C4-2B (cell line): Measurements from ENCODE around the gene RAB3B.
"Not testable (repeated sequence)": the region's sequence is repeated elsewhere in the genome, so short reads cannot be mapped to it uniquely, and the experiment has no call there.

Experiments used
- H3K27ac ChIP-seq: fragments of 450-650 bp; 2 replicates; pipeline ENCODE4 v1.5.1; 2017
- CTCF ChIP-seq: fragments of 450-650 bp; conservative IDR thresholded peaks from 2 replicates; pipeline ENCODE4 v1.5.1; 2017; ENCODE audit warnings: mild to moderate bottlenecking
- ZFX ChIP-seq: fragments of 450-650 bp; IDR thresholded peaks from 2 replicates; pipeline ENCODE4 v1.6.1; 2017

Gene RAB3B

GRCh38 chr1:51981555-51981954 is 8.9 kb downstream of the RAB3B start:
- TF ChIP-seq CTCF = no peak
- TF ChIP-seq ZFX = no peak

GRCh38 chr1:51978099-51978498 is 12.4 kb downstream of the RAB3B start:
- TF ChIP-seq CTCF = no peak
- TF ChIP-seq ZFX = no peak
- H3K27ac ChIP-seq = no peak overlapping the region; the same call in 1 of the 2 replicates

More at GRCh38 chr1:51981555-51981954, 8.9 kb downstream of the RAB3B start:
- no peak overlapping the region for H3K27ac ChIP-seq

GRCh38 chr1:51976846-51977602 is 13.5 kb downstream of the RAB3B start:
- TF ChIP-seq CTCF (no peak), ZFX (no peak)
- H3K27ac ChIP-seq = peak overlapping the region; percentile 34; the same call in 1 of the 2 replicates

- H3K27ac ChIP-seq = no peak overlapping the region
- TF ChIP-seq CTCF (no peak), ZFX (no peak)
These were observed 16.7 kb downstream of the RAB3B start for GRCh38 chr1:51973587-51974474.

- no peak for TF ChIP-seq ZFX
- H3K27ac ChIP-seq = no peak overlapping the region
These were observed 21.3 kb downstream of the RAB3B start for GRCh38 chr1:51969038-51969705.

DNA sequence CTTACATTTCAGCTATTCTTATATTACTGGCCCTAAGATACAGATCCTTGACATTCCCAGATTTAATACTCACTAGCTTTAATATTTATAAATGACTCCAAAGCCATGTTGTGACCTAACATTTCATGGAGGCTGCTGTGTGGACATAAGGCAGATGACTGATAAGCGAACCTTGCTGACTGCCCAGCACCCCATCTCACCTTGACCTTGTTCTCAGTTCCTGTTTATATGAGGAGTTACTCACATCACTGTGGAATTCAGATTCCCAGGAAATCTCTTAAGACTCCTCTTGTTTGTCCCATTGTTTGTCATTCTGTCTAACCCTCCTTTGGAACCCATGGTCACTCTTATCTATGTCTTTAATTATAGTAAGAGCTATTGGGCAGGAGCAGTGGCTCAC is 21.9 kb downstream of the RAB3B start:
- H3K27ac ChIP-seq = no peak overlapping the region
- TF ChIP-seq CTCF (no peak), ZFX (no peak)

- not testable (repeated sequence) for H3K27ac ChIP-seq
These were observed 23.2 kb downstream of the RAB3B start for GRCh38 chr1:51967213-51967791.

DNA sequence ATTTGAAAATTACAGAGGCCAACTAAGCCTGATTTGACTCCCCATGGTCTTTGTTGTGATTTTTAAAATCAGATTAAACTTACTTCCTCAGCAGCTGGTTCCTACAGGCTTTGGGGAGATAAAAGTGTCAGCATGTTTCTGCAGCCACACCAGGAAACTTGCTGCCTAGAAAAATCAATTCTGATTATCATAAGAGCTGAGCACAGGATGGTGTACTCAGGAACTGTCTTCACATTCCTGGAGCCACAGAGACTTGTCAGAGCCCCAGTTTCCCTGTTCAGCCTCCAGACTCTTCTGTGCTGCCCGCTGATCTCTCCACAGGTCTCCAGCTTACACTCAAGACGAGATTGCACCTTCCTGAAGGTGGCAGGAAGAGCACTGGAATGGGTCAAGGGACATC is 23.9 kb downstream of the RAB3B start:
- TF ChIP-seq ZFX (no peak), CTCF (no peak)
- H3K27ac ChIP-seq = no peak overlapping the region
